SK-N-MC (cell line): ENCODE results near the gene ANKS1A.

ENCODE experiments used
- DNase-seq: peaks from one replicate; pipeline ENCODE4 v3.0.0-alpha.2; 2011; ENCODE audit warnings: low read depth, low spot score
- H3K27ac ChIP-seq: fragments of 200-600 bp; sonication (generic); 2 replicates; pipeline ENCODE4 v1.5.1; 2016; ENCODE audit warnings: mixed run types
- H3K36me3 ChIP-seq: fragments of 200-600 bp; sonication (generic); 2 replicates; pipeline ENCODE4 v1.6.1; 2017; ENCODE audit warnings: antibody characterized with exemption, low read length, mixed read lengths; ENCODE audit not compliant: insufficient read depth
- H3K4me3 ChIP-seq: fragments of 200-600 bp; sonication (generic); 2 replicates; pipeline ENCODE4 v1.5.1; 2016
- H3K9ac ChIP-seq: fragments of 200-600 bp; sonication (generic); 2 replicates; pipeline ENCODE4 v1.8.0; 2017; ENCODE audit warnings: mixed run types, mixed read lengths; ENCODE audit not compliant: insufficient read length
- H3K9me3 ChIP-seq: fragments of 200-600 bp; sonication (generic); 2 replicates; pipeline ENCODE4 v1.6.1; 2017; ENCODE audit warnings: low read depth, mild to moderate bottlenecking, antibody characterized with exemption, low read length, moderate library complexity, mixed read lengths
- EZH2 ChIP-seq: fragments of 200-600 bp; sonication (generic); IDR thresholded peaks from one replicate; pipeline ENCODE4 v1.6.1; 2017; ENCODE audit warnings: antibody characterized with exemption
- FOXP2 ChIP-seq: optimal IDR thresholded peaks from 2 replicates; pipeline ENCODE3; 2011; ENCODE audit warnings: mild to moderate bottlenecking, moderate library complexity; ENCODE audit not compliant: insufficient read depth; ENCODE audit errors: extremely low read length, control extremely low read depth
- POLR2AphosphoS5 ChIP-seq: IDR thresholded peaks from 2 replicates; pipeline ENCODE4 v1.6.1; 2012; ENCODE audit warnings: mild to moderate bottlenecking, low read depth, low read length, borderline replicate concordance

ANKS1A gene

DNA sequence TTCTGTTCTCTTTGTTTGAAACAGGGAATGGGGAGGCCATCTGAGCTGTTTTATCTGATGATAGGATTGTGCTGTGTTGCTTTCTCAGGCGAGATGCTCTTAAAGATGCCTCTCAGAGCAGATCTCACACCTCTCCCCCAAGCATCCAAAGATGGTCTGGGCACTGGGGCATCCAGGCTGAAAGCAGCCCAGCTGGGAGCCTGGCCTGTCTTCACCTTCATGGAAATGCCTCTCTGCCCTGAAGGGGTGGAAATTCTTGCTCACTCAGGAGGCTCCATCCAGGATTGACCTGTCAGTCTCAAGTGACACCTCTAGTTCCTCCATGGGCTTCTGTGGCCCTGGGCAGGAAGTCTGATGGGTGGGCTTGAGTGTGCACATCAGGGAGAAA is 165.7 kb downstream of the ANKS1A start:
- H3K36me3 ChIP-seq, result no peaks in the 10 kb centered on the region
- TF ChIP-seq POLR2AphosphoS5, result no peak
- no peak for TF ChIP-seq EZH2
- TF ChIP-seq FOXP2, result no peak
- H3K9ac ChIP-seq, result no peak overlapping the region
- no peak overlapping the region for H3K27ac ChIP-seq
- no peak for DNase-seq
- no peaks in the 10 kb centered on the region for H3K9me3 ChIP-seq
- H3K4me3 ChIP-seq, result no peak overlapping the region

- no peak overlapping the region for H3K27ac ChIP-seq
- H3K4me3 ChIP-seq, result no peak overlapping the region
- H3K36me3 ChIP-seq, result no peaks in the 10 kb centered on the region
- H3K9ac ChIP-seq, result no peak overlapping the region
- no peaks in the 10 kb centered on the region for H3K9me3 ChIP-seq
- no peak for DNase-seq
- TF ChIP-seq POLR2AphosphoS5, result no peak
- TF ChIP-seq EZH2, result no peak
- no peak for TF ChIP-seq FOXP2
Observed at GRCh38 chr6:35055891-35056290, 166.8 kb downstream of the ANKS1A start.

GRCh38 chr6:35056952-35057351 is 167.9 kb downstream of the ANKS1A start:
- Histone ChIP-seq H3K9me3 (no peaks in the 10 kb centered on the region), H3K36me3 (no peaks in the 10 kb centered on the region), H3K4me3 (no peak overlapping the region), H3K27ac (no peak overlapping the region), H3K9ac (no peak overlapping the region)
- TF ChIP-seq FOXP2 (no peak), EZH2 (no peak), POLR2AphosphoS5 (no peak)
- DNase-seq, result no peak

DNA sequence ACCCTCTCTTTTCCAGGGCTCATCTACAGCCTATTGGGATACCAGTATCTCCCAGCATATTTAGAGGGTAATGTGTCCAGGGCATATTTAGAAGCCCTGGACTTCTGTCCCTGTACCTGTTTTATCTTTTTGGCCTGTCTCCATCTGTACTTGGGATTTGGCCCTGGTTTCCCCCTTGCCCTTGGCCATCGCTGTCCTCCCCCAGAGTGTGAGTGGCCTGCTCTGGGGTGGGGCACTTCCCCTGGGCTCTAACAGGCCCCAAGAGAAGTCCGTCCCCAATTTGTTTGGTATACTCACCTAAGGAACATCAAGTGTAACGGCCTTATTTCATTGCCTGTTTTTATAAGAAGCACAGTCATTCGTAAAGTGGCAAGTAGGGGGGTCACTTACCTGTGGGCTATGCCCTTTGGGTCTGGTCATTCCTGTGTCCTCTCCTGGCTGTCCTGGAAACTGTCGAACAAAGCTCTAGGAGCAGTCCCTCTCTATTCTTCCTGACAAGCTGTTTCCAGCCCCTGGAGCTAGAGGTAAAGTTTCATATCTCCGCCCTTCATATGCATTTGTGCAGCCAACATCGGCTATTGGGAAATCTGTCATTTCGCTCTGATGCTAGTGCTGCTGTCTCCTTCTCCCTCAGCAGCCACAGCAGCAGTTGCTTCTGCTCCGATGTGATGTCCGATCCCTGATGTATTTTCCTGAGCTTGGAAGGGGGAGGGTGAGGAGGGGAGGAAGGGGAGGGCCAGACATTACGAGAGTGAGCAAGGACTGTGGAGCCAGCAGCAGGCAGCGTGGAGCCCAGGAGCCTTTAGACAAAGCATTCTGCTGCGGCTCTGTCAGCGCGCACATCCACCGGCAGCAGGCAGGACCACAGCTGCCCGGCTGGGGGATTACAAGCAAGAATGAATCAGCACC is 168.6 kb downstream of the ANKS1A start:
- no peak for DNase-seq
- TF ChIP-seq FOXP2 (no peak), EZH2 (no peak), POLR2AphosphoS5 (no peak)
- no peak overlapping the region for H3K27ac ChIP-seq
- H3K9ac ChIP-seq, result no peak overlapping the region
- H3K9me3 ChIP-seq, result no peaks in the 10 kb centered on the region
- H3K36me3 ChIP-seq, result no peaks in the 10 kb centered on the region
- no peak overlapping the region for H3K4me3 ChIP-seq

DNA sequence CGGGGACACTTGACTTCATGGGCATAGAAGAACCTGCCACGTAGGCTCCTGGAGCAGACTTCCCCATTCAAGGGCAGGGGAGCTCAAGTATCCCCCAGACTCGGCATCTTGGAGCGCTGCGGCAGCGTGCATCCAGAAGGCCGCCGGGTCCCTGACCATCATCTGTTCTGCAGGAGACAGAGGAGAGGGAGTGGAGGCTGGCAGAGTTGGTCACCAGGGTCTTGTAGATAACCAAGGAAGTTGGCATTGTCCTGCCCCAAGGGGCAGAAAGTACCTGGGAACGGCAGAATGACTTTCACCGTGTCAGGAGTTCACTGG is 169.3 kb downstream of the ANKS1A start:
- TF ChIP-seq FOXP2 (no peak), POLR2AphosphoS5 (no peak), EZH2 (no peak)
- Histone ChIP-seq H3K27ac (no peak overlapping the region), H3K4me3 (no peak overlapping the region), H3K9ac (no peak overlapping the region), H3K9me3 (no peaks in the 10 kb centered on the region), H3K36me3 (no peaks in the 10 kb centered on the region)
- no peak for DNase-seq

DNA sequence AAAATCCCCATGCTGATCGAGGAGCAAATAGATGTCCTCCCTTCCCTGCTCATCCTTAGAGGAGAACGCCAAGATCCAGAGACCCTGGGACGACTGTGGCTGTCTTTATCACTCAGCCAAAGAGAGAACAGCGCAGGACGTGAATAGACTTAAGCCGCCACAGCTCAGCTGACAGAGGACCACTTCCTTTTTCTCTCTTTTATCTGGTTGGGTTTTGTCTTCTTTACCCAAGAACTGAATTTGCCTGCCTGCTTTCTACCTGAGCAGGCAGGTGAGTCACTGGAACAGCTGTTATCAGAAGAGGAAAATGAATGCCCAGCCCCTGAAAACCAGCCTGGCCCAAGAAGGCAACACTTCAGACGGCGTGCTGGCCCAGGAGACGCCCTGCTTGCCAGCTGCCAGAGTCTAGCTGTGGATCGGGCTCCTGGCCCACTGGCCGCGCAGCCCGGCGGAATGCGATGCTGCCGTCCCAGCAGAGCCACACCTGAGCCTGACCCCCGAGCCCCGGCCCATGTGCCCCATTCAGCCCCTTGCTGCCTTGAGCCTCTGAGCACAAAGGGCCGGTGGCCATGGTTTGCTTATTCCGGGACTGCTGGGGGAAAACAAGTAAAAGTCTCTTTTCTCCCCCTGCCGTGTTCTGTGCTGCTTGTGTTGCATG is 169.9 kb downstream of the ANKS1A start:
- no peak overlapping the region for H3K27ac ChIP-seq
- no peak overlapping the region for H3K9ac ChIP-seq
- no peak overlapping the region for H3K4me3 ChIP-seq
- H3K9me3 ChIP-seq, result no peaks in the 10 kb centered on the region
- no peak for DNase-seq
- no peaks in the 10 kb centered on the region for H3K36me3 ChIP-seq
- no peak for TF ChIP-seq POLR2AphosphoS5
- no peak for TF ChIP-seq FOXP2
- TF ChIP-seq EZH2, result no peak

GRCh38 chr6:35059596-35060345 is 170.7 kb downstream of the ANKS1A start:
- H3K4me3 ChIP-seq, result no peak overlapping the region
- no peaks in the 10 kb centered on the region for H3K36me3 ChIP-seq
- H3K9me3 ChIP-seq, result no peaks in the 10 kb centered on the region
- no peak overlapping the region for H3K9ac ChIP-seq
- no peak overlapping the region for H3K27ac ChIP-seq
- TF ChIP-seq POLR2AphosphoS5 (no peak), FOXP2 (no peak), EZH2 (no peak)
- no peak for DNase-seq

DNA sequence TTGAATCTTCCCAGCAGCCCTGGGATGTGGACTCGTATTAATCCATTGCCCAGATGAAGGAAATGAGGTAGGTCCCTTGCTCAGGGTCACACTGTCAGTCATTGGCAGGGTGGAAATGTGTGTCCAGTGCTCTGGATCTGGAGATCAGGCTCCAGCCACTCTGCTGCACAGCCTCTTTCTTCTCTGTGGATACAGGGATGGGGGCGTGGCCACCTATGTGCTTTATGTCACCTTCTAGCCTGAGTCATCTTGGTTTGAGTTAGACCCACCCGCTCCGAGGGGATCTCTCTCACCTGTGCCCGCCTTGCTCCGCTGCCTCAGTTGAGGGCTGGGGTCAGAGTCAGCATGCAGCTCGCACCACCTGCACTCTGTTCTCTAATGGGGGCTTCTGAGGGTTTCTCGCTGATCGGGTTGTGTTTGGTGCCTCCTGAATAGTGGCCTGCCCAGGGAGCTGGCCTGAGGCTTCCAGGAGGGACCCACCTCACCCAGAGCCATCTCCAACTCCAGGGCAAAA is 172.1 kb downstream of the ANKS1A start:
- no peaks in the 10 kb centered on the region for H3K36me3 ChIP-seq
- DNase-seq, result no peak

More for the DNA sequence above, 172.1 kb downstream of the ANKS1A start:
- TF ChIP-seq EZH2, result no peak
- no peak for TF ChIP-seq POLR2AphosphoS5
- TF ChIP-seq FOXP2, result no peak
- Histone ChIP-seq H3K9ac (no peak overlapping the region), H3K27ac (no peak overlapping the region), H3K9me3 (no peaks in the 10 kb centered on the region), H3K4me3 (no peak overlapping the region)
